Right renal pelvis (tissue), 4 donors: Measurements from ENCODE around the gene H1-8. TPM values are rescaled to one million over a fixed set of nuclear protein-coding genes. Genes with fewer than 3 reads are reported as not detected.

Experiments used
- DNase-seq, 4 donors: peaks; one replicate each; pipeline ENCODE4 v3.0.0-alpha.2; 2013; ENCODE audit warnings: low read depth in 4 of 4, low spot score in 3 of 4, missing footprints in 1 of 4
- polyA plus RNA-seq, 4 donors: library from polyadenylated mRNA; unstranded; fragments of 120-200 nt; gene quantifications; one replicate each; pipeline ENCODE4 v1.2.1, GENCODE V29; 2013; ENCODE audit not compliant: insufficient read length in 4 of 4

H1-8 gene
- polyA plus RNA-seq, 4 donors = not detected

- no peak for DNase-seq
Observed at GRCh38 chr3:129567176-129567705, 24.3 kb downstream of the H1-8 start.

GRCh38 chr3:129567939-129568338 lies 25.0 kb downstream of the H1-8 start:
- DNase-seq = no peak

- DNase-seq = no peak
Observed at GRCh38 chr3:129569856-129570255, 26.9 kb downstream of the H1-8 start.

GRCh38 chr3:129571605-129572547 lies 28.9 kb downstream of the H1-8 start:
- DNase-seq = no peak

- no peak for DNase-seq
Observed at GRCh38 chr3:129572603-129573002, 29.6 kb downstream of the H1-8 start.

GRCh38 chr3:129573493-129573892 lies 30.5 kb downstream of the H1-8 start:
- DNase-seq = no peak

GRCh38 chr3:129574206-129574605 lies 31.2 kb downstream of the H1-8 start:
- DNase-seq = no peak

GRCh38 chr3:129575233-129575996 lies 32.4 kb downstream of the H1-8 start:
- DNase-seq = no peak

GRCh38 chr3:129575997-129576384 lies 33.0 kb downstream of the H1-8 start:
- DNase-seq = no peak

- DNase-seq = no peak
Observed at GRCh38 chr3:129576514-129577352, 33.8 kb downstream of the H1-8 start.

- no peak for DNase-seq
Observed at GRCh38 chr3:129577366-129577765, 34.4 kb downstream of the H1-8 start.

- no peak for DNase-seq
Observed at GRCh38 chr3:129577925-129578786, 35.2 kb downstream of the H1-8 start.

GRCh38 chr3:129579991-129580390 lies 37.0 kb downstream of the H1-8 start:
- no peak for DNase-seq

GRCh38 chr3:129581623-129582022 lies 38.6 kb downstream of the H1-8 start:
- no peak for DNase-seq

GRCh38 chr3:129582799-129583198 lies 39.8 kb downstream of the H1-8 start:
- DNase-seq = no peak

GRCh38 chr3:129583289-129583688 lies 40.3 kb downstream of the H1-8 start:
- no peak for DNase-seq

- DNase-seq = no peak
Observed at GRCh38 chr3:129584631-129585030, 41.7 kb downstream of the H1-8 start.

GRCh38 chr3:129585949-129586657 lies 43.1 kb downstream of the H1-8 start:
- no peak for DNase-seq
